Heart left ventricle (tissue), 16 donors: ENCODE measurements around the gene SAA2. TPM values are rescaled to one million over a fixed set of nuclear protein-coding genes. Genes with fewer than 3 reads are reported as not detected.

Experiments used
- ATAC-seq, 4 donors: fragments of 200-7000 bp; cut with Tn5 transposase; one replicate each; pipeline ENCODE4 v1.9.1; 2020 to 2022; ENCODE audit warnings: moderate library complexity in 4 of 4, mild to moderate bottlenecking in 3 of 4, moderate number of reproducible peaks in 1 of 4
- DNase-seq, 5 donors: peaks; one replicate each; pipeline ENCODE4 v3.0.0-alpha.2; 2020
- H3K27ac ChIP-seq, 12 donors: fragments of 200-600 bp; sonication (generic) in 4 of 12; one replicate each; pipeline versions ENCODE4 v1.5.0 to v1.8.0; 2016 to 2022; ENCODE audit warnings: mild to moderate bottlenecking in 2 of 12
- H3K27me3 ChIP-seq, 9 donors: fragments of 200-600 bp; sonication (generic) in 2 of 9; one replicate each; pipeline versions ENCODE4 v1.5.1 to v1.8.0; 2016 to 2022; ENCODE audit warnings: mild to moderate bottlenecking in 3 of 9
- H3K36me3 ChIP-seq, 9 donors: fragments of 200-600 bp; sonication (generic) in 2 of 9; one replicate each; pipeline versions ENCODE4 v1.5.0 to v1.8.0; 2018 to 2022; ENCODE audit warnings: mild to moderate bottlenecking in 2 of 9
- H3K4me1 ChIP-seq, 12 donors: fragments of 200-600 bp; sonication (generic) in 4 of 12; one replicate each; pipeline versions ENCODE4 v1.5.0 to v1.8.0; 2016 to 2022; ENCODE audit warnings: mild to moderate bottlenecking in 3 of 12
- H3K4me3 ChIP-seq, 12 donors: fragments of 200-600 bp; sonication (generic) in 4 of 12; one replicate each; pipeline versions ENCODE4 v1.5.0 to v1.8.0; 2017 to 2022; ENCODE audit warnings: mild to moderate bottlenecking in 9 of 12, moderate library complexity in 4 of 12
- H3K9me3 ChIP-seq, 12 donors: fragments of 200-600 bp; sonication (generic) in 4 of 12; one replicate each; pipeline versions ENCODE4 v1.5.0 to v1.8.0; 2016 to 2022; ENCODE audit warnings: mild to moderate bottlenecking in 1 of 12
- CTCF ChIP-seq, 12 donors: fragments of 200-600 bp; sonication (generic) in 4 of 12; IDR thresholded peaks; one replicate each; pipeline versions ENCODE4 v1.5.0 to v1.8.0; 2018 to 2022; ENCODE audit warnings: antibody characterized with exemption in 12 of 12, mild to moderate bottlenecking in 5 of 12
- POLR2A ChIP-seq, 2 donors: fragments of 450-650 bp; IDR thresholded peaks; one replicate each; pipeline ENCODE4 v1.6.1; 2017; ENCODE audit warnings: antibody characterized with exemption in 2 of 2, mild to moderate bottlenecking in 2 of 2, moderate library complexity in 2 of 2
- WGBS, 4 donors: extraction: QIAGEN DNeasy Blood & Tissue Kit in 2 of 4; methylation state at CpG; one replicate each; pipeline versions ENCODE4 v1.1.5 to v1.1.7; 2013 to 2018; 5-methylcytosine and 5-hydroxymethylcytosine counted together
- intact Hi-C, 10 donors: fragments of 100-400 bp; cut with DNase I; formaldehyde crosslinking; loops; one replicate each; pipeline versions ENCODE4 v1.11.1 to v1.14.2; 2022
- polyA plus RNA-seq, 2 donors: library from polyadenylated mRNA; stranded (reverse); fragments of 200-250 nt; gene quantifications; one replicate each; pipeline ENCODE4 v1.2.3, GENCODE V29; 2013
- total RNA-seq, 9 donors: library from RNA; depleted of rRNA in 2 of 9; stranded (reverse); fragments of >200 nt in 2 of 9; fragmentation: NEBNext Ultra II Directional in 3 of 9; extraction: Animal tissue kit (Norgen Biotek cat#: 25700) in 3 of 9; gene quantifications; one replicate each; pipeline versions ENCODE4 v1.1.0 to v1.2.4, GENCODE V29; 2016 to 2023
- donor health status: ischemic (EF 13 %, LVEDD 7.1; RV severe dilation, severe dysfunction).
- donor health status: healthy with polysubstance abuse.
- donor health status: DM: no; HTN: yes; CAD: no.
- donor health status: DM: no; HTN: no; CAD: no.
- donor health status: ischemic (EF 25% LVEDD 6.9; RV normal size, moderate dysfunction).
- donor health status: ischemic (EF 25% LVEDD 5.7; RV mildly dilated, moderate dysfunction).
- donor health status: healthy.
- donor health status: DM: yes; HTN: yes; CAD: no.
- donor health status: ischemic (EF 35%, LVEDD 5.7; RV mildly dilated, moderate dysfunction).
- donor health status: nonischemic (EF 11% LVEDD 7.7; RV severe dilation, severe dysfunction).
- donor health status: DM: yes; HTN: yes; CAD: no.
- donor health status: PGD.
- donor health status: ischemic (EF 29% LVEDD 5.4; RV normal size, mild dysfunction).
- donor health status: nonischemic (EF 23%, LVEDD 6.1; RV moderate dilation, normal function).

The SAA2 gene
- total and polyA plus RNA-seq, 11 donors: 0.56 to 2.2 (median 1.5) TPM; not detected in 6

DNA sequence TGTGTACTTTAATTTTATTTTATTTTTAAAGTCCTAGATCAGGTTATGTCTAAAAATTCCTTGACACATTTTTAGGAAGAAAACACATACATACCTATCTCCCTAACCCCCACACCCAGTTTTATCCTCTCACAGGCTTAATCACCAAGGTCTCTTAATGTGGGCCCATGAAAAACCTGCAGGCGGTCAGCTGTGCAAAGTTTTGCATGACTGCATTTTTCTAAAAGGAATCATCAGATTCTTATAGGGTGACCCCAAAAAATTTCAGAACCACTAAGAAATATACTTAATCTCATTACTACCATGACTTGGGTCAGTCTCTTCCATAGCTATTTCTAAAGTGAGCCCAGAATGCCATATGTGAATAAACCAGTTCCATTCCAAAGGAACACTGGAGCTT is 37.4 kb upstream of the SAA2 start:
- Histone ChIP-seq H3K36me3 (peaks cover 0 to 100% (median 91%) of the 10 kb centered on the region in 9 donors), H3K9me3 (no peaks in the 10 kb centered on the region), H3K4me1 (peaks cover 0 to 10% (median 0%) of the 10 kb centered on the region in 12 donors), H3K27me3 (no peaks in the 10 kb centered on the region), H3K27ac (no peak overlapping the region), H3K4me3 (no peak overlapping the region)
- ATAC-seq: no peak
- no peak for TF ChIP-seq CTCF (IDR thresholded peaks at IDR 0.05)
- TF ChIP-seq POLR2A (IDR thresholded peaks at IDR 0.05): no peak
- WGBS, 4 donors: 95 to 100% (median 98%) methylated on average over 1 of the region's 1 CpG
- intact Hi-C loops: no loop called here
- DNase-seq: no peak

- Histone ChIP-seq H3K4me3 (no peak overlapping the region), H3K27me3 (no peaks in the 10 kb centered on the region), H3K27ac (peak overlapping the region in 1 of 12 donors; percentile 17), H3K36me3 (peaks cover 0 to 96% (median 89%) of the 10 kb centered on the region in 9 donors), H3K9me3 (no peaks in the 10 kb centered on the region), H3K4me1 (peaks cover 0 to 32% (median 0%) of the 10 kb centered on the region in 12 donors)
- no peak for DNase-seq
- ATAC-seq: no peak
- intact Hi-C loops: no loop called here
- 86 to 96% (median 91%) methylated on average over 2 of the region's 2 CpGs for WGBS, 4 donors
- TF ChIP-seq POLR2A (IDR thresholded peaks at IDR 0.05): no peak
- TF ChIP-seq CTCF (IDR thresholded peaks at IDR 0.05): no peak
Measured at GRCh38 chr11:18282626-18283025, 34.2 kb upstream of the SAA2 start.

GRCh38 chr11:18280438-18281045 is 32.1 kb upstream of the SAA2 start:
- ATAC-seq (no peak), DNase-seq (no peak)
- no peak for TF ChIP-seq POLR2A (IDR thresholded peaks at IDR 0.05)
- no peak for TF ChIP-seq CTCF (IDR thresholded peaks at IDR 0.05)
- intact Hi-C loops: no loop called here
- H3K36me3 ChIP-seq: peaks cover 0 to 75% (median 68%) of the 10 kb centered on the region in 9 donors
- no peaks in the 10 kb centered on the region for H3K9me3 ChIP-seq
- H3K27ac ChIP-seq: peak overlapping the region in 1 of 12 donors; percentile 69
- H3K4me3 ChIP-seq: peak overlapping the region in 1 of 12 donors; percentile 19
- H3K27me3 ChIP-seq: no peaks in the 10 kb centered on the region
- WGBS, 4 donors: 80 to 88% (median 82%) methylated on average over 4 of the region's 4 CpGs
- H3K4me1 ChIP-seq: peaks cover 0 to 41% (median 0%) of the 10 kb centered on the region in 12 donors

- H3K9me3 ChIP-seq: no peaks in the 10 kb centered on the region
- H3K36me3 ChIP-seq: peaks cover 0 to 47% (median 42%) of the 10 kb centered on the region in 9 donors
- no peak for TF ChIP-seq CTCF (IDR thresholded peaks at IDR 0.05)
- no peak for TF ChIP-seq POLR2A (IDR thresholded peaks at IDR 0.05)
- peaks cover 0 to 41% (median 0%) of the 10 kb centered on the region in 12 donors for H3K4me1 ChIP-seq
- ATAC-seq (peak in 3 of 4 donors; percentile 33 to 67 (median 47)), DNase-seq (no peak)
- intact Hi-C loops: no loop called here
- no peak overlapping the region for H3K4me3 ChIP-seq
- peak overlapping the region in 1 of 12 donors; percentile 84 for H3K27ac ChIP-seq
- 87 to 89% (median 88%) methylated on average over 5 of the region's 5 CpGs for WGBS, 4 donors
- H3K27me3 ChIP-seq: no peaks in the 10 kb centered on the region
Measured at GRCh38 chr11:18277565-18278271, 29.2 kb upstream of the SAA2 start.
